ENCODE data around the gene TJP1.

DNA sequence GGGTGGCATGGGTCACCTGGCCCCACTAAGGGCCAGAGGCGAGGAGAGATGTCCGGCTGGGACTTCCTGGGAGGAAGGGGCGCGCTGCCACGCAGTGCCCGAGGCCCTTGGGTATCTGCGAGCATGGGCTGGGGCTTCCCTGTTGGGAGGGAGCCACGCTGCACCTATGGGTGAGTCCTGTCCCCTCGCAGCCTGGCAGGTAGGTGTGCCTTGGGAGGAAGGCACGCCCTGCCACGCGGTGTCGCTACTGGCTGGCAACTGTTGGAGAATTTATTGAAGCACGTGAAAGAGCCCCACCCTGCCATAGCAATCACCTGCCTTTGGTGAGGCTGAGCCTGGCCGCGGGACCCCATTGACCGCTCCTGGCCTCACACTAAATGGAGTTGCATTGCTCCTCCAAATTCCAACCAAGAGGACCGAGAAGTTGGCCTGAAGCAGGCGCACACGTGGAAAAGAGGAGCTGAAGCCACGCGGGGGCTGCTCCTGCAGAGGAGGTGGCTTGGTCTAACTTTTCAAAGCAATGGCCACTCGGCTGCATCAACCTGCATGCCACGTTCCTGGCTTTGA lies 134.2 kb downstream of the TJP1 start:
- TF ChIP-seq POLR2A (IDR thresholded peaks at IDR 0.05; ENCODE audit: low read depth, low read length) (no peak), PAX5 (IDR thresholded peaks at IDR 0.05; ENCODE audit: insufficient read depth, low read length, severe bottlenecking) (no peak), POLR2AphosphoS5 (IDR thresholded peaks at IDR 0.05; ENCODE audit: low read depth, low read length) (no peak), TAF1 (IDR thresholded peaks at IDR 0.05; ENCODE audit: low read depth, low read length) (no peak), SPI1 (IDR thresholded peaks at IDR 0.05; ENCODE audit: low read depth, low read length) (no peak), POU2F2 (IDR thresholded peaks at IDR 0.05; ENCODE audit: low read depth, low read length) (no peak)
